Activated CD8-positive, alpha-beta memory T cell treated with anti-CD3 and anti-CD28 coated beads, Interleukin-2, amount 50 U/mL, for 24 hours (primary cell): Measurements from ENCODE around the gene GPR150.

Source experiments
- DNase-seq: peaks from one replicate; pipeline ENCODE4 v3.0.0-alpha.2; 2020; ENCODE audit errors: extremely low read depth

Gene GPR150

DNA sequence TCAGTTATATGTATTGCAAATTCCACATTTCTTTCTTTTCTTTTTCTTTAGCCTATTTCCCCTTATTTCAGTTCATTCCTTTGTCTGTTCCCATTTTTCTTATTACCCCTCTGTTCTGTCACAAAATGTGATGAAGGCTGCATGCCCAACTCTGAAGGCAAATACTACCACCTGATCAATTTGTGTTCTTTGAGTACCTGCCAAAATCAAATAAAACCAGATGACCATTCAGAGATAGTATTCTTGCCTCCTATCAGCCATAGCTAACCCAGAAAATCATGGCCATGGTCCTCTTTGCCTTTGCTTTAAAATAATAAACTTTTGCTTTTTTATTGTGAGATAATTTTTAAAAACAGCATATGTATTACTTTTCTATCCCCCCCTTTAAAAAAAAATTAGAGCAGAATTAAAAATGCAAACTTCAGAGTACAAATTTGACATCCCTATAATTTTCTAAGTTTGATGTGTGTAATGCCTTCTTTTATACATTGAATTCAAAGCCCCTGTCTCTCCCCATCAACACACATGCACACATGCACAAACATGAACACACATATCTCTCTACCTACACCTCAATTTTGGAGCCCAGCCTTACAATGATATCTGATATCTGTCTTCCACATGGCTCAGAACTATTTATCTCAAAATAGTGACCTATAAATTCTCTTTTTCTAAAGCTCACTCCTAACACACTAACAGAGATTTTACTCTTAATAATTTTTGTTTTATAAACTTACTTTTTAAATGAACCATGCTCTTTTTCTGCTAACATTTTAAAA is 30.1 kb downstream of the GPR150 start:
- no peak for DNase-seq

DNA sequence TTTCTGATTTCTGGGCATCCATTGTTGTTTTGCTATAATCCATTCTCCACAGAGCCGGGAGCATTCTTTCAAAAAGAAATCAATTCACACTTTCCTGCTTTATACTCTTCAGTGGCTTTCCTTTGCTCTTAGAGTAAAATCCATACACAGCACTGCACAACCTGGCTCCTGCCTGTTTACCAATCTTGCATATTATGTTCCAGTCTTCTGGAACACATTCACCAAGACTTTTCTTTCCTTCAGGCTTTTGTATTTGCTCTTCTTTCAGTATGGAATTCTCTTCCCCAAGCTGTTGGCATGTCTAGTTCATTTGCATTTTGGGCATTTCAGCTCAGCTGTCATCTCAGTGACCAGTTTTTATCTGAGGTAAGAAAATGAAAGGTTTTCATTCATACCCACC is 33.0 kb downstream of the GPR150 start:
- DNase-seq: no peak

DNA sequence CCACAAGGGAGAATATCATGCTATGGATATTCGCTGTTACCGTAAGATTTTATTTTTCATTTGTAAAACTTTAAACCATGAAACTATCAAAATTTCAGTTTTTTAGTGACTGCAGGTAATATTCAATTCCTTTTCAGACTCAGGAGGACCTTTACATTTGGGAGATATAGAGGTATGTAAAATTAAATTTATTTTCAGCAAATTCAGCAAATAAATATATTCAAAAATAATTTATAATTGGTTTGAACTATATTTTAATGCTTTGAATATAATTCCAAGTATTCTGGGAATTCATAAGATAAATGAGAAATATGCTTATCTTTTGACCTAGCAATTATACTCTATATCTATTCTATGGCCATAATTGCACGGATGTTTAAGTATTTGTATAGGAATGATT is 34.3 kb downstream of the GPR150 start:
- no peak for DNase-seq

DNA sequence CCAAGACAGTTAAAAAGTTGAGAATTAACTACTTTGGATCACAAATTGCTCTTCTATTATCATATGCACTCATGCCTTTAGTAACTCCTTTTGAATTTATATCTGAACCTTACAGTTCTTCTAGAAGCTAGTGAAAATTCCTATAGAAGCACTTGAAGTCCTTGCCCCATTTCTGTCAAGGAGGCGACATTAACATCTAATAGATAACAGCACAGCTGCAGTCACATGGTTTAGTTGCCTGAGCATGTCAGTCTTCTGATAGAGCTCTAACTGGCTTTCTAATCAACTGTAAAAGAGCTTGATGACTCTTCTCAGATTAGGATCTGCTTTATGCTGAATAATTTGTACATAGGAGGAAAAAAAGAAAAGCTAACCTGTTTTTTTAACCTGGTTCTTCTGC is 35.7 kb downstream of the GPR150 start:
- DNase-seq: no peak

DNA sequence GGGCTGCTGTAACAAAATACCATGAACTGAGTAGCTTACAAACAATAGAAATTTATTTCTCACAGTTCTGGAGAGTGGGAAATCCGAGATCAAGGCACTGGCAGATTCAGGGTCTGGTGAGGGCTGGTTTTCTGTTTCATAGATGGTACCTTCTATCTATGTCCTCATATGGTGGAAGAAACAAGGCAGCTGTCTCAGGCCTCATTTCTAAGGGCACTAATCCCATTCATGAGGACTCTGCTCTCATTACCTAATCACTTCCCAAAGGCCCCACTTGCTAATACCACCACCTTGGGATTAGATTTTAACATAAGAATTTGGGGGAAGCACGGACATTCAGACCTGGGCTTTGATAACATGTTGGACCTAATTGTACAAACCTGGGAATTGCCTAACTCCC is 40.2 kb downstream of the GPR150 start:
- no peak for DNase-seq

DNA sequence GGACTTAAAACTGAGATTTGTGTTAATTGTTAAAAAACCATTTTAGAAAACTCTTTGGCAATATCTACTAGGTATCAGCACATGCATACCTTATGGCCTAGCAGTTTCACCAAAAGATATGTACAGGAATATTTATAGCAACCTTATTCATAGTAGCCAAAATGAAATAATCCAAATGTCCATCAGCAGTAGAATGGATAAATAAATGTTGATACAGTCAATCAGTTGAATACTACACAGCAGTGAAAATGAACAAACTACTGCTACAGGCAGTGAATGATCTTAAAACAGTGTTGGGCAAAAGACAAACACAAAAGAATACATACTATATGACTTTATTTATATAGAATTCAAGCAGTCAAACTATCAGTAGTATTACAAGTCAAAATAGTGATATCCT is 43.1 kb downstream of the GPR150 start:
- no peak for DNase-seq

DNA sequence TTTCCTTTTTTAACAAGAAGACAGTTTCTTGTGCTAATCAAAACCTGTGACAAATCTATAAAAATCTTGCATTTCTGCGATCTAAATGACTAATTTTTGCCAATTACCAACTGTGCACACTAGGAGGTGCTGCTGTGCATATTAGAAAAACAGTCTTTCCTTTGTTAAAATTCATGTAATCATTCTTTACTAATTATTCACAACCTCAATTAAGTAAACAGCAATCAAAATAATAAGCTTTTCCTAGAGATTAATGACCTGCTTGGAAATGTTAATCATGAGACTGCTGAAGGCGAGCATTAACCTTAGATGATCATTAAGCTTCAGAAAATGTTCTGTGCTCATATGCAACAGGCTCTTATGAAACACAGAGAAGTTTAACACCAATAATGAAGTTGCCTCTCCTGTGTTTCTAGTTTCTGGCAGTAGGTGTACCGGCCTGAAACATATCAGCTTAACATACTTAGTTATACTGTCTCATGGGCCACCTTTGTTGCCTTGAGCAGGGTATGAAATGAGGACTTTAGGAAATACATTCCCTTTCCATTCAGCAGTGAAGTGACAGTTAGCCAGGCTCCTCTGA is 44.4 kb downstream of the GPR150 start:
- DNase-seq: no peak

DNA sequence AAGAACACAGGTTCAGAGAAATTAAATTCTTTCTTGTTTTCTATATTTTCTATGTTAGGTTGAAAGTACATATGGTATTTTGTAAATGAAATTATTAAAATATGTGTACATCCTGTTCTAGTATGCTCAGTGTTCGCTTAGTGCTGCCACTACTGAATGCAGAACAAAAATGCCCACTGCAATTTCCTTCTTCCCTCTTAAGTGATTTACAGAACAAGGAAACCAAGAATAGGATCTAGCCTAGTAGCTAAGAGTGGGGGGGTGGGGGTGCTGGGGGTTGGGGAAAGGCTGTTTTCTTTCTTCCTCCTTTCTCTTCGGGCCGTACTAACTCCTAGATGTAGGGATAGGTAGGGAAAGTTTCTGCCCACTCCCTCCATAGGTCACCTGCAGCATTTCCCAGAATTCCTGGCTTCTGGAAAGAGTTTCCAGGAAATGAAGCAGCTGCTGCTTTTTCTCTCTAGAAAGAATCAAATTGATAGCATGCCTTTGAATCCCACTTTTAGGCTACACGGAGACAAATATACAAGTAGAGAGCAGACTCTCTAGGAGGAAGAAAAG is 47.3 kb downstream of the GPR150 start:
- DNase-seq: no peak

DNA sequence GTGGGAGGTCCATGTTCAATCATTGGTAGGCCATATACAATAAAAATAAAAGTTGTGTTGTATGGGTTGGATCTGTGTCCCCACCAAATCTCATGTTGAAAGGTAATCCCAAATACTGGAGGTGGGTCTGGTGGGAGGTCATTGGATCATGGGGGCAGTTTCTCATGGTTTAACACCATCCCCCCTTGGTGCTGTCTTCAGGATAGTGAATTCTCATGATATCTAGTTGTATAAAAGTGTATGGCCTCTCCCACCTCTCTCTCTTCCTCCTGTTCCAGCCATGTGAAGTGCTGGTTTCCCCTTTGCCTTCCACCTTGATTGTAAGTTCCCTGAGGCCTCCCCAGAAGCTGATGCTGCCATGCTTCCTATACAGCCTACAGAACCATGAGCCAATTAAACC is 47.8 kb downstream of the GPR150 start:
- DNase-seq: no peak

DNA sequence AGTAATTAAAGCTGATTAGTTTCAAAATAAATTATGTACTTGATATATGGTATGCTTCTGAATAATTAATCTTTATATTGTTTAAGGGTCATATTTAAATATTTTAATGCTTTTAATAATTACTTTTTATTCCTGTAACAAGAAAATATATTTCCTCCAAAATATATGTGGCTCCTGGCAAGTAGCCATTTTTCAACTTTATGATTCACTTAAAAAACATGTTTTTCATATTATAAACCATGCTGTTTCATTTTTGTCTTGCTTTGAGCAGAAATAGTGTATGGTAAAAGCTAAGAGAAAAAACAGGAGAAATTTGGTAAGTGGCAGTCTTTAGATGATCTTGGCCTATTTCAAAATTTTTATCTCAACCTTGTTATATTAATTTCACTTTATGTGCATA is 48.3 kb downstream of the GPR150 start:
- no peak for DNase-seq

DNA sequence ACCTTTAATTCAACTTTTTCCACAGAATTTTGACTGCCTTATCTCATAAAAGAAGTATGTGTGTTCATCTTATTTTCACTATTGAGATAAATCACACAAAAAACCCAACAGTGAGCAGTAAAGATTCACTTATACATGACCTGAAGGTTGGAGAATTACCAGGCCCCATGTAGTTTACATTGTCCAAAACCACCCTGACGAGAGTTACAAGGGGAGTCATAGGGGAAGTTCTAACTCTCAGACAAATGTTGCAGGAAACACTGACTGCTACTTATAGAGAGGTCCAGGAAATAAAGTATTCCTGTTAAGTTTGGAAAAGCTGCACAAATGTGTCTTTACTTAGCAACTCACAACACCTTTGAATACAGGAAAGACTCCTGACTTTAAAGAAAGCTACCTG is 48.8 kb downstream of the GPR150 start:
- DNase-seq: no peak

DNA sequence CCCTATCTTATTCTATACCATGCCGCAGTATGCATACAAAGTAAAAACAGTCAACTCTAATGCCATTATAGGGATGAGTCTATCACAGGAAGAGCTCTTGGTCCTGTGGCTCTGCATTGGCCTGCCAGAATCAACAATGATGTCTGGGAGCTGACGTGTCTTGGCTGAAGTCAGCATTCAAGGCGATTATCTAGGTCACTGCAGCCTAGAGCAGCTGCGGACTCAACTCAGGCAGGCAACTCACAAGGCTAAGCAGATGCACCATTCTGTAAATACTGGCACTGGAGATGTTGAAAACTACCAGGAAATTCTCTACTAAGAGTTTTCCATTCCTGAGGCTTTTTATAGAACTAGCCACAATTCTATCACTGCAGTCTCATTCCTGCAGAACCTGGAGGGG is 49.7 kb downstream of the GPR150 start:
- DNase-seq: no peak

DNA sequence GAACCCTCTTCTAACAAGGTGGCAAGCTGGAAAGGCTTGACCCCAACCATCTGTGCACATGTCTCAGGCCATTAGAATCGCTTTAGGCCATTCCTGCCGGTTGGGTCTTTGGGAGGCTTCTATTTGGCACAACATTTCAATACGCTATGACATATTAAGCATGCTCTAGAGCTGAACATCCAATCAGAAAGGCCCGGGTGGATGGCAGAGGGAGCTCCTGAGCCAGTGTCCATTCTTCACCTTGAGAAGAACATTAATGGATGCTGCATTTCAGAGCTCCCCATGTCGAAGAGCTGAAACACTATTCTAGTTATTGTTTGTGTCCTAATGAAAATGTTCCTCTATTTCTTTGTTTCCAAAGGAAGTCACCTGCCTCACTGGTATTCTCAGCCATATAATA is 50.1 kb downstream of the GPR150 start:
- no peak for DNase-seq

DNA sequence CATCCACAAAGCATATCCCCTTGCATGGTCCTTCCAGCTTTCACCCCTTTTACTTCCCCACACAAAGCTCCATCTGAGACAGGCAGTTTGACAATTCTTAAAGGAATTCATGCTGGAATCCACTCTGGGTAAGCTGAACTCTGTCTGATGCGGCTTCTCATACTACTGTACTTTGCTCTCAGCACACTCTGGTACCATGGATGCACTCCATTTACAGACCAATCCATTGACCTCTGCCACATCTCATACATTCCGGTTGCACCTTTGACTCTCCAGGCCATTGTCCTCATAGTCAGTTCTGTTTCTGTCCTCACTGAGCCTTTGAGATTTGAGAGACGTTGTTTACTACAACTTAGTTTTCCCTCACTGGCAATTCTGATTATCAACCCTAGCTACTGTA is 50.7 kb downstream of the GPR150 start:
- no peak for DNase-seq
